B cell (primary cell): Measurements from ENCODE around the gene ITPRIPL1. TPM values are rescaled to one million over a fixed set of nuclear protein-coding genes. Genes with fewer than 3 reads are reported as not detected.

Source experiments
- ATAC-seq: fragments of 200-7000 bp; cut with Tn5 transposase; one replicate; pipeline ENCODE4 v1.10.0; 2021; ENCODE audit warnings: low read depth, mild to moderate bottlenecking, moderate number of reproducible peaks, moderate library complexity
- CTCF ChIA-PET: fragments of 350-600 bp; sonication (Branson Sonifier 250); formaldehyde crosslinking; loops from one replicate; lab custom pipeline; 2021; ENCODE audit warnings: antibody characterized with exemption, inconsistent platforms; lab: Charles Lee
- POLR2A ChIA-PET: fragments of 350-600 bp; sonication (Branson Sonifier 250); formaldehyde crosslinking; loops from one replicate; lab custom pipeline; 2021; ENCODE audit warnings: antibody characterized with exemption; lab: Charles Lee
- DNase-seq: peaks from one replicate; pipeline ENCODE4 v3.0.0; 2013
- H2AFZ ChIP-seq: 2 replicates; pipeline ENCODE4 v1.6.1; 2012; ENCODE audit warnings: mild to moderate bottlenecking, low read depth, low read length; ENCODE audit not compliant: insufficient read depth, poor library complexity, severe bottlenecking
- H3K27ac ChIP-seq, 2 donors: 1 replicate in 1 of 2; 2 replicates in 1 of 2; pipeline ENCODE4 v1.5.1; 2012 to 2013; ENCODE audit warnings: low read length in 2 of 2, mild to moderate bottlenecking in 2 of 2, moderate library complexity in 1 of 2
- H3K27me3 ChIP-seq, 4 experiments: fragments of 200-600 bp in 1 of 4; sonication (generic) in 1 of 4; replicated peaks in 1 of 4; 1 replicate in 2 of 4; 2 replicates in 2 of 4; pipeline versions ENCODE4 v1.6.1 to v1.7.0; 2013 to 2016; ENCODE audit warnings: low read length in 3 of 4, mild to moderate bottlenecking in 2 of 4, mixed read lengths in 1 of 4, moderate library complexity in 1 of 4; ENCODE audit not compliant: insufficient read depth in 4 of 4, control insufficient read depth in 3 of 4; ENCODE audit errors: control extremely low read depth in 1 of 4
- H3K36me3 ChIP-seq, 2 experiments: replicated peaks in 1 of 2; 1 replicate in 1 of 2; 2 replicates in 1 of 2; pipeline versions ENCODE4 v1.6.1 to v1.7.1; 2013; ENCODE audit warnings: low read length in 1 of 2; ENCODE audit not compliant: insufficient read depth in 2 of 2, control insufficient read depth in 1 of 2; ENCODE audit errors: control extremely low read depth in 1 of 2, extremely low read depth in 1 of 2
- H3K4me1 ChIP-seq, 2 donors: fragments of 200-600 bp in 1 of 2; sonication (generic) in 1 of 2; 1 replicate in 1 of 2; 2 replicates in 1 of 2; pipeline versions ENCODE4 v1.5.1 to v1.6.1; 2013 to 2017; ENCODE audit warnings: low read length in 2 of 2; ENCODE audit not compliant: control insufficient read depth in 2 of 2, insufficient read depth in 2 of 2
- H3K4me2 ChIP-seq: replicated peaks from 2 replicates; pipeline ENCODE3; 2012; ENCODE audit warnings: mild to moderate bottlenecking, low read depth, low read length; ENCODE audit not compliant: poor library complexity, severe bottlenecking
- H3K4me3 ChIP-seq, 5 experiments: fragments of 200-600 bp in 1 of 5; sonication (generic) in 1 of 5; 1 replicate in 3 of 5; 2 replicates in 2 of 5; pipeline versions ENCODE4 v1.5.1 to v1.7.0; 2011 to 2016; ENCODE audit warnings: low read length in 4 of 5, mild to moderate bottlenecking in 4 of 5, low read depth in 2 of 5, control low read depth in 1 of 5, moderate library complexity in 1 of 5; ENCODE audit not compliant: insufficient read depth in 1 of 5; ENCODE audit errors: control extremely low read depth in 1 of 5, extremely low read depth in 1 of 5
- H3K79me2 ChIP-seq: fragments of 200-600 bp; sonication (generic); one replicate; pipeline ENCODE4 v1.6.0; 2016; ENCODE audit warnings: low read length; ENCODE audit not compliant: control insufficient read depth, insufficient read depth
- H3K9ac ChIP-seq: fragments of 200-600 bp; sonication (generic); 2 replicates; pipeline ENCODE4 v1.6.1; 2017; ENCODE audit warnings: mild to moderate bottlenecking, low read length, moderate library complexity
- H3K9me3 ChIP-seq, 3 donors: one replicate each; pipeline versions ENCODE4 v1.6.1 to v1.7.1; 2013; ENCODE audit warnings: low read length in 2 of 3; ENCODE audit not compliant: control insufficient read depth in 2 of 3, insufficient read depth in 1 of 3; ENCODE audit errors: control extremely low read depth in 1 of 3
- H4K20me1 ChIP-seq: 2 replicates; pipeline ENCODE4 v1.6.0; 2012; ENCODE audit warnings: mild to moderate bottlenecking, low read length; ENCODE audit not compliant: insufficient read depth, control insufficient read depth, poor library complexity, severe bottlenecking
- H3K27ac Mint-ChIP-seq: one replicate; pipeline ENCODE4 v1.8.0; 2021; ENCODE audit warnings: mixed read lengths
- H3K27me3 Mint-ChIP-seq: one replicate; pipeline ENCODE4 v1.8.0; 2021; ENCODE audit warnings: mixed read lengths
- H3K4me1 Mint-ChIP-seq: one replicate; pipeline ENCODE4 v1.8.0; 2021; ENCODE audit warnings: mixed read lengths
- H3K4me3 Mint-ChIP-seq: one replicate; pipeline ENCODE4 v1.8.0; 2021; ENCODE audit warnings: mixed read lengths
- H3K9me3 Mint-ChIP-seq: one replicate; pipeline ENCODE4 v1.8.0; 2022; ENCODE audit warnings: mixed read lengths; ENCODE audit not compliant: insufficient read depth
- CTCF ChIP-seq: fragments of 200-600 bp; IDR thresholded peaks from one replicate; pipeline ENCODE4 v1.8.0; 2022; ENCODE audit warnings: antibody characterized with exemption, mild to moderate bottlenecking
- EZH2 ChIP-seq: IDR thresholded peaks from 2 replicates; pipeline ENCODE4 v1.6.1; 2012; ENCODE audit warnings: borderline replicate concordance, low read depth, mild to moderate bottlenecking, moderate library complexity, low read length; ENCODE audit not compliant: insufficient read depth, poor library complexity, severe bottlenecking
- WGBS: methylation state at CpG from one replicate; pipeline ENCODE4 v1.1.5; 2013; ENCODE audit warnings: missing lambda C conversion rate; ENCODE audit not compliant: insufficient coverage; 5-methylcytosine and 5-hydroxymethylcytosine counted together
- intact Hi-C: fragments of 100-400 bp; cut with micrococcal nuclease; formaldehyde crosslinking; loops from one replicate; pipeline ENCODE4 v1.10.0; 2022
- polyA plus RNA-seq: library from polyadenylated mRNA; depleted of rRNA; stranded (reverse); fragments of >200 nt; gene quantifications from 2 replicates; pipeline ENCODE4 v1.2.3, GENCODE V29; 2012
- total RNA-seq, 2 donors: library from RNA; stranded (reverse); fragments of 120-200 nt in 1 of 2; gene quantifications; 1 replicate in 1 of 2; 2 replicates in 1 of 2; pipeline versions ENCODE4 v1.2.3 to v1.2.4, GENCODE V29; 2013 to 2022

Gene ITPRIPL1
- total and polyA plus RNA-seq, 2 donors (not counting 1 experiment from before 2014, with no cell fraction given), result 1.8 to 4.2 TPM

- ATAC-seq, result no peak
- 94% methylated on average over 5 of the region's 5 CpGs for WGBS
- ChIA-PET POLR2A (interaction anchor here (0.7 kb wide), 1 partner anchor 257 kb away, joined by 4 read pairs; no protein-coding TSS in a partner anchor), CTCF (interaction anchor here (1.2 kb wide), 1 partner anchor 158 kb away, joined by 4 read pairs; no protein-coding TSS in a partner anchor)
- Histone ChIP-seq H3K4me2 (no peak overlapping the region), H3K9me3 (no peaks in the 10 kb centered on the region), H3K79me2 (peaks cover 15% of the 10 kb centered on the region), H3K27ac (no peak overlapping the region), H3K27me3 (no peaks in the 10 kb centered on the region), H3K36me3 (peaks cover 3 to 95% of the 10 kb centered on the region in 2 experiments), H2AFZ (no peak overlapping the region), H3K9ac (no peak overlapping the region), H3K4me1 (no peaks in the 10 kb centered on the region), H3K4me3 (no peak overlapping the region), H4K20me1 (peaks cover 47% of the 10 kb centered on the region)
- Mint-ChIP-seq H3K27ac (no peak overlapping the region), H3K4me3 (no peak overlapping the region), H3K9me3 (no peaks in the 10 kb centered on the region), H3K27me3 (no peaks in the 10 kb centered on the region), H3K4me1 (peaks cover 11% of the 10 kb centered on the region)
- DNase-seq, result no peak
- intact Hi-C loops, result no loop called here
- TF ChIP-seq EZH2, result no peak
- TF ChIP-seq CTCF, result no peak
These were observed 28.2 kb upstream of the ITPRIPL1 start for GRCh38 chr2:96296925-96297324.

GRCh38 chr2:96301865-96302264 is 23.3 kb upstream of the ITPRIPL1 start:
- Histone ChIP-seq H3K27ac (no peak overlapping the region), H3K9me3 (no peaks in the 10 kb centered on the region), H3K4me1 (peaks cover 18 to 22% of the 10 kb centered on the region in 2 donors), H4K20me1 (peaks cover 62% of the 10 kb centered on the region), H3K4me3 (no peak overlapping the region), H3K9ac (no peak overlapping the region), H3K4me2 (no peak overlapping the region), H3K36me3 (peaks cover 0 to 75% of the 10 kb centered on the region in 2 experiments), H3K27me3 (no peaks in the 10 kb centered on the region), H2AFZ (no peak overlapping the region), H3K79me2 (peaks cover 60% of the 10 kb centered on the region)
- POLR2A ChIA-PET, result interaction anchor here (0.6 kb wide), 1 partner anchor 91 kb away, joined by 5 read pairs; no protein-coding TSS in a partner anchor
- intact Hi-C loops, result no loop called here
- WGBS, result no CpG with 5 or more reads among the region's 1 CpG
- no peaks in the 10 kb centered on the region for H3K9me3 Mint-ChIP-seq
- H3K4me1 Mint-ChIP-seq, result peaks cover 51% of the 10 kb centered on the region
- TF ChIP-seq CTCF, result no peak
- no peak for TF ChIP-seq EZH2
- DNase-seq, result no peak
- H3K27me3 Mint-ChIP-seq, result no peaks in the 10 kb centered on the region
- ATAC-seq, result no peak
- CTCF ChIA-PET, result interaction anchor here (1.1 to 1.2 kb wide), 2 partner anchors 12 to 44 kb away, joined by 3 read pairs; no protein-coding TSS in a partner anchor
- H3K4me3 Mint-ChIP-seq, result no peak overlapping the region
- no peak overlapping the region for H3K27ac Mint-ChIP-seq
